Embryonic facial prominence (tissue), 1 donor: ENCODE measurements around the gene SLIT3.

Experiments used
- DNase-seq: peaks from one replicate; pipeline ENCODE4 v3.0.0-alpha.2; 2016; ENCODE audit errors: extremely low spot score

SLIT3 gene

DNA sequence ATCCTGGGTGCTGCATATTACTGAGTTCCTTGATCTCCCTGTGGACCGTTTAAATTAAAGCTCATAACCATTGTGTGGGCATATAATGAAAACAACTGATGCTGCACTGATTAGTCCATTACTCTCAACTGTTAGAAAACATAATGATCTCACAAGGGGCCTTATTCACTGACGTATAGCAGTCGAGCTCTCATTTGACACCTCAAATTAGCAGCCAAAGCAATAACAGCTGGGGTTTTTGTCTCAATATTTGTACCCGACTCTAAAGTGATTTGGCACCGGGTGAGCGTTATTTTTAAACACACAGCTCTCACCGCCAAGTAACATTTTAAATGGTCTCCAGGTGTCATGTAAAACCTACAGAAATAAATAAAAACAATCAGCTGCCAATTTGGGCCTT is 469.6 kb downstream of the SLIT3 start:
- DNase-seq = no peak

DNA sequence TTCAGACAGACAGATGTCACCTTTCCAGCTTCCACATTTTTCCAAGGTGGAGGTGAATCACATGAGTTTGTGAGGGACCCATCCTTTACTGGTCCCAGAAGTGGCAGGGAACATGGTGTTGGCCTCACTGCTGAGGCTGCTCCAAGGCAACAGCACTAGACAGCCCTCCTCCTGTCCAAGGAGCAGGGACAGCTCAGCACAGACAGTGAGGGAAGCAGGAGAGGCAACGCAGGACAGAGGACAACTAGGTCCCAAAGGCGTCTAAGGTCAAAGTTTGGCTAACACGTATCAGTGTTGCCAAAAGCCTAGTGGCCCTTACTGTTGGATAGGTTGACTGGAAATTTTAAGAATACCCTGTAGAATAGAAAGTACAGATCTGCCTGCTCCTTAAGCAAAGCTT is 470.1 kb downstream of the SLIT3 start:
- no peak for DNase-seq

DNA sequence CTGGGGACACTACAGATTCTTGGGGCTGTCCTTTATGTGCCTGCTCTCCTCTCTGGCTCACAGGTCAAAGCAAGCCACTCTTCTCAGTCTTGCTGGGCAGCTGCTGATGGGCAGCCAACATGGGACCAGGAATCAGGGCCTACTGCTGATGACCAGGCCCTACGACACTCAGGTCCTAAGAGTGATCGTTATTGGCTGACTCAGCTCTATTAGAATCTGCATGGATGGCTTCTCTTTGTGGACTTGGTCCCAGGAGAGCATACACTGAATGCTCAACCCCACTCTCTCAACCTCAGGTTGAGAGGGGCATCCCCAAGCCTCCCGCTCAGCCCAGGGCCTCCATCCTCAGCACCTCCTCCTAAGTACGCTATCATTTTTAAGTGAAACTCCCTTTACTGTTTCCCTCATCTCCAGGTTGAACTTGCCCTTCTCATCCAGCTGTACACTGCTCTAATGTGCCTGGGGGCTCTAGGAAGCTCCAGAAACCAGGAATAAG is 471.0 kb downstream of the SLIT3 start:
- no peak for DNase-seq

DNA sequence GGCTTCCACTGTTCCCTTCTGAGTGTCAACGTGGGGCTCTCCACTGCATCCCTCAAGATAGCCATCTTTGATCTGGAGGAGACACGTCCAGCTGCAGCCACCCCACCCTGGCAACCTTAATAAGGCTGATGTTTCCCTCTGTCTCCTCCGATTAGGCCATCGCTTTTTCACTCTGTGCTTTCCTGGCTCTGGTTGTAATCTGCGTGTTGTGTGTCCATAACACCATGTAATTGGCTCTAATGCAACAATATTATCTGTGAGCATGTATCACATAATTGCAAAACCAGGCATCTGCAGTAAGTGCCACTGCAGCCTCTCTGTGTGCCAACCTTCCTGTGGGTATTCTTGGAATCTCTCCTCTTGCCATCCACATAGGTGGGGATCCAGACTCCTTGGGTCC is 471.9 kb downstream of the SLIT3 start:
- no peak for DNase-seq

DNA sequence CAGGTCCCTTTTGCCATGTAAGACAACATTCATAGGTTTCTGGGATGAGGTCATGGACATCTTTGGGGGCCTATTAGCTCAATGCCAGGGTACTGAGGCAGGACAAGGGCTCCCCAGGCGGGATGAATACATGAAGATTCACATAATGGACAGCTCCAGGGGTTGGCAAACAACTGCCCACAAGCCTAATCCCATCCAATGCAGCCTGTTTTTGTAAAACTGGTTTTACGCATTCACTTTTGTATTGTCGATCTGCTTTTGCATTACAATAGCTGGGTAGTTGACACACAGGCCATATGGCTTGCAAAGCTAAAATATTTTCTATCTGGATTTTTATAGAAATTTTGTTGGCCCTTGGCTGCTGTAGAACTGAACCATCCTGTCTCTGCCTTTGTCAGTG is 473.3 kb downstream of the SLIT3 start:
- DNase-seq = no peak

DNA sequence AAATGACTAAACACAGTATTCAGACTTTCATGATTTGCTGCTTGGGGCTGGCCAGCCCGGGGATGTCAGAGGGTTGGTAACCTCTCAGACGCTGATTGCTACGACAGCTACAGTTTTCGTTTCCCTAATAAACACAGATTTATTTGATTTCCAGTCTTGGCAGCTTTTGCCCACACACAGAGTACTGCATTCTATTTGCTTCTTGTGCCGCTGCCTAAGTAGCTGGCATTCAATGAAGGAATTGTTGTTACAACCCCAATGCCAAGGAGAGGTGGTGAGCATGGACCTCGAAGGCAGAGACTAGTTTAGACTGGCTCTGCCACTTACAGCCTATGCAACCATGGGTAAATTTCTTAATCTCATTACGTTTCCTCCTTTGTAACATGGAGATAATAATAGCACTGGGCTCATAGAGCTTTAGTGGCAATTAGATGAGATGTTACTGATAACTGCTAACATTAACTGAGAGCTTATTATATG is 474.7 kb downstream of the SLIT3 start:
- DNase-seq = no peak

DNA sequence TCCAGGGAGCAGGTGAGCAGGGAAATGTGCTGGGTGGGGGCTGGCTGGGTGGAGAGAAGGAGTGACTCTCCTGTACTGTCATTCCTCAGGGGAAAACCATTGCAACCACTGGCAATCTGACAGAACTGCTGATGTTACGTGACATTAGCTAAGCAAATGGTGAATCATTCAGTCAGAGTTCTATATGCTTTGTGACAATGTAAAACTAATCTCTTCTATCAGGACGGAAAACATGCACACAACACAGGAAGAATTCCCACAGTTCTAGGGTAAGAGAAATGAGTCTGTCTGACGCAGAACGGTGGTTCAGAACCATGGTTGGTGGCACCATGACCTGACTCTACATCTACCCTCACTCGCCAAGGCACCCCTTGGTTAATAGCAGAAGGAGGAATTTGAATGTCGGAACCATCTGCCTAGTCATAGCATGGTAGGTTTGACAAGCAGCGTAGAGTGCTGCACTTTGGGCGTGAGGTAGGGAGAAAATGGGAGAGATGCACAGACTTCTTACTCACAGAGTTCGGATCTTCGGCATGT is 478.1 kb downstream of the SLIT3 start:
- DNase-seq = no peak

DNA sequence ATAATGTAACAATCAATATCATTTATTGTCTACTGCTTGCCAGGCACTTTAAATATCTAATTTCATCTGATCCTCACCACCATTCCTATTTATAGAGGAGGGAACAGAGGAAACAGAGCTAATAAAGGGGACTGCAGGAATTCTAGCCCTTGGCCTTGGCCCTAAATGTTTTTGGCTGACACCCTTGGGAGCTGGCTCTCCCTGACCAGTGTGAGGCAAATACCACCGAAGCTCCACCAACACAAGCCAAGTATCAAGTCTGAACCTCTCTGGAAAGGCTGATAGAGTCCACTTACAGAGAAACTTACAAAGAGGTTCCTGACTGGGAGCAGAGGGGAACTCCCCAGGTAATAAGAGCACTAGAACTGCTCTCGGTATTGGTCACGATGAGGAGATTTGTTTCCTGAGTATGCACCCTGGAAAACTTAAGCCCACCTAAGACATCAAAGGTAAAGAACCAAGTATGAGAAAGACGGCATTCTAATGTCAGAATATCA is 478.6 kb downstream of the SLIT3 start:
- no peak for DNase-seq

DNA sequence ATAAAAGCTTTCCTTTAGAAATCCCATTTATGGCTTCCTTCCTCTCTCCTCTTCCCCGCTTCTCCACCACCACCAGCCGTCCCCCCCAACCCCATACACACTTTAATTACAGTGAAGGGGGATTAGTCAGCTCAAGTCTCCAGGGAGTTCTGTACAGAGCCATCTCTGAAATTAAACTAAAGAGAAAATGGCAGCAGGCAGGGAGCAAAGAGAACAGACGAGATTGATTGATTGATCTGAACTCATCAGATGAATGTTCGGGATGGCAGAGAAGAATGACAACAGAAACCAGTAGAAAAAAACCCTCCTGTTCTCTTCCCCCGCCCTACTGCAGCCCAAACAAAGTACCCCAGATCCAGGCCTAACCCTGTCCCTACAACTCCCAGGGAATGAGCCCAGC is 480.1 kb downstream of the SLIT3 start:
- DNase-seq = no peak

DNA sequence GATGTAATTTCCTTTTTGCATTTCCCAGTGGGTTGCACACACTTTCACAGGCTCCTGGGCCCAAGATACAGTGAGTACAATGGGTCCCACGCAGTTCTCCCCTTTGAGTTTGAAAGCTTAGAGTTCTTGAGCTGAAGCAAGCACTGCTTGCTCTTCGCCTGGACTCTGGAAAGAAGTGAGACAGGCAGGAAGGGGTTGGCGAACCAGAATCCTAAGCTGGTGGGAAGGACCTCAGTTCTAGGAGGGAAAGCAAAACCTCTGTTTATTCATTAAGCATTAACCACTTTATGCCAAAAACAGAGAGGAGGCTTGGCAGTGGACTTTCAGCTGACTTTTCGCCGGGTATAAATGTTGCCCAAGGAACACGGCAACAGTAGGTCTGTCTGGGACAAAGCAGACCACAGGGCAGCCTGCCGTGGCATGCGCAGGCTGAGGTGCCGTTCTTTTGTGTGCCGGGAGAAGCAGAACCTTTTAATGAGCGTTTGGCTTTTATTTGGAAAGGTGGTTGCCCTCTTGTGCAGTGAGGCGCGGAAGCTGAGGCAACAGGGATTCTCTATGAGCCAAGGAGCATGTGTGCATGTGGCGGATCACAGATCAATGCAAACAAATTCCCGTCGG is 481.8 kb downstream of the SLIT3 start:
- no peak for DNase-seq

DNA sequence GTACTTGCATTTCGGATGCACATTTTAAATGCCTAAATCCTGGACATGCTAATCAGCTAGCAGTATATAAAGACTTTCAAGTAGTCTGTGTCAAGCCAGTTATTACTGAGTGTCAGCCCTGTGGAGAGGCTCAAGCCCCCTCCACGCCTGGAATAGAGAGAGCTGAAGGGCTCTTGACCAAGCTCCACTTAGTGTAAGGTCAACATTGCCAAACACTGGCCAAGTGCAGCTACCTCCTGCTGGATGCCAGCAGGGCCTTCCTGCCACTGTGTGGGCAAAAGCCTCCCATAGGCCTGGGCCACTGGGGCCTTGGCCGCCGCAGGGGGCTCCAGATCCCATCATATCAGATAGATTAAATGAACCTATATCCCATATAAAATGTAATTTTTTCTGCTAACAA is 482.4 kb downstream of the SLIT3 start:
- DNase-seq = no peak

DNA sequence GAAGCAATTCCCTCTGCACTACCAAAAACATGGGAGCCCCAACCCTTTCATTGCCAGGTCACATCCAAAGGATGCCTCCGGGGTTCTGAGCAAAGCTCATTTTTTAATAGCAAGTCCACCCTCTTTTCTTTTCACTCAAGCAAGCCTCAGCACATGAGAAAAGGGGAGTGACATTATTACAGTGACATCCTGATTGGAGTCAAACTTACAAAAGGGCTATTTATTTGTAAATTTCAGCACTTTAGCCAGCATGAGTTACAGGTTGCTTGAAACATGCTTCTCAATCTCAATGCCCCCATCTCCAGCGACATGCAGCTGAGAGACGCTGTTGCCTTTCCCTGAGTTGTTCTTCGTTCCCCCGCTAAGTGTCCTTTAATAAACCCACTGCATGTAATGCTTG is 483.3 kb downstream of the SLIT3 start:
- DNase-seq = no peak

DNA sequence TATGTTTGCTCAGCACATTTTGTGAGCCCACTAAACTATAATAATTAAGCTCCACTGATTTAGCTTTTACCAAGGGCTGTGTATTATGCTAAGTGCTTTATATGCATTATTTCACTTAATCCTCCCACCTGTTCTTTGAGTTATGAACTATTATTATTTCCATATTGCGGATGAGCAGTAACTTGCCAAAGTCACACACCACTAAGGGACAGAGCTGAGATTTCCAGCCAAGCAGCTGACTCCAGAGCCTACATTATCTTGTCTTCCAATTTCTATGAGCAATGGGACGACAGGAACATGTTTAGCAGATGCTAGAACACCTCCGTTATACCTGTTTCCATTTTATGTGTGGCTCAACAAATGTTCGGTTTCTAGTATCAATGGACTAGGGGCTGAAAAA is 484.3 kb downstream of the SLIT3 start:
- no peak for DNase-seq

DNA sequence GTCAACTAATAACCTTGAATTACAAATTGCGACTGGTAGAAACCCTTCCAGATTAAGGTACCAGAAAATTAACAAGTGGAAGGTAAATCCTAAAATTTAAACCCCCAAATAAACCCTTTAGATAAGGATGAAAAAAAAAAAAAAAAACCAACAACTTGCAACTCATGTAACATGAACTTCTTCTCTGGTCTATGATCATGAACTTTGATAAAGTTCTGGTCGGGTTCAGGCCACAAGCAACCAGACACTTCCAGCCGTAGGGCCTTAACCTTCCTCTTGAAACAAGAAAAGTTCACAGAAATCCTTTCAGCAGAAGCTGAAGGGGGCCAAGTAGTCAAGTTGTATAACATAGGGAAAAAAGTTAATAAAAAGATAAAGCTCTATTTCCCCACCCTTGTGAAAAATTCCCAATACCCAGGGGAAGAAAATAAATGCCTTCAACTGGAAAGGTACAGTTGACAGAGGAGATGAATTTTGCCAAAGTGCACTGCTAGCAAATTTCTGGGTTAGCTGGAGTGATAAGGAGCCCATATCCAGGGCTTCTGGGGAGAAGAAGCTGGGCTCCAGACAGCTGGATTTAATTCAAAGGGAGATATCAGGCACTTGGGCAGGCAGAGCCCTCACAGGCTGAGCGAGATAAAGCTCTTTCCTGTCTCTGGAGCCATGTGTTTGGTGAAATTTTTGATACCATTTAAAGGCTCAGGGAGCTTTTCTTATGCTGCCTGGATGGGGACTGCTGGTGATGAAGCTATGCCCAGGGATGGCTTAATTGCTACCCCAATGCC is 487.6 kb downstream of the SLIT3 start:
- DNase-seq = no peak

DNA sequence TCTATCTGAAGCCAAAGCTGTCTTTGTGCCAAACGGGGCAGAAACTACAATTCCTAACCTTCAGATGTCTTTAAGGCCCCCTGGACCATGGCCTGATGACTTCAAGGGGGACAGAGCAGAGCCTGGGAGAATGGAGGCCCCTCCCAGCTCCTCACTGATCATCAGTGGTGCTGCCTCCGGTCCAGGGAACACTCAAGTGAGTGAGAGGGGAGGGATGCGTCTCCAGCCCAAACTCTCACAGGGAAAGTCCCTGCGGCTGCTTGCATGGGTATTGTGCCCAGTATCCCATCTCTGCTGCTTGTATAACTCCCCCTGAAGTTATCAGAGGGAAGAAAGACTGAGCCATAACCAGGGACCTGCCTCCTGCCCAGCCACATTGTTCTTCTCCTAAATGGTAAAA is 490.3 kb downstream of the SLIT3 start:
- DNase-seq = no peak

DNA sequence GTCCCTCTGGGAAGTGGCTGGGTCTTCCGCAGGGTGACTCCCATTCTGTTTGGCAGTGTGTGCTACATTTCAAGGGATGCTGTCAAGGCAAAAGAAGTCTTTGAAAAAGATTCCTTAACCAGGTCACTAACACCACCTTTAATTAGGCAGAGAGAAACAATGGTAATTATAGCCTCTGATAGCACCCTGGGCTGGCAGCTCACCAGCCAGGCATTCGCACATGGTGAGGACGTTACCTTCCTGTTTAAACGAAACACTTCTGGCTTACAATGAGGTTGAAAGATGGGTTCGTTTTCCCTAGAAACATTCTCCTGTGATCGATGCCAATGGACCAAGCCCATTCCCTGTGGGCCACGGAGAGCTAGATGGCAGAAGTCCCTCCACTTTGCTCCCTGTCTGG is 491.7 kb downstream of the SLIT3 start:
- DNase-seq = no peak

DNA sequence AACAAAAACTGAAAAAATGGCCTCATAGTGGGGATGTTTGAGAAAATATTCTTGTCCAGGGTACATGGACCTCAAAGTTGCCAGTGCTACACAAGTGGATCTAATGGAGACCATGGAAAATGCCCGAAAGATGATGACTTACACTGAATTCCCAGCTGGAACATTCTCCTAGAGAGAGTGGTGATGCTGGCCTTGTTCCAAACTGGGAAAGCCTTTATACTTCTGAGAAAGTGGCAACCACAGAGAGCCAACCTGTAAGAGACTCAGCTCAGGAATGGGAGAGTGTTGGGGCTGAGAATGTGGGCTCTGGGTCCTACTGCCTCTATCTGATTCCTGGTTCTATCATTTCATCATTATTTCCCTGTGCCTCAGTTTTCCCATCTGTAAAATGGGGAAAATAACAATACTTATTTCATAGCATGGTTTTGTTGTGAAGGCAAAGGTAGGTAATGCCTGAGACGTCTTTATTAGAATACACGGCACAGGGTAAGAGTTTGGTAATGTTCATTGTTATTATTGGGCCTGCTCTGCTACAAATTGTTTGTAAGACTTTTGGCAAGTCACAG is 492.8 kb downstream of the SLIT3 start:
- DNase-seq = no peak

DNA sequence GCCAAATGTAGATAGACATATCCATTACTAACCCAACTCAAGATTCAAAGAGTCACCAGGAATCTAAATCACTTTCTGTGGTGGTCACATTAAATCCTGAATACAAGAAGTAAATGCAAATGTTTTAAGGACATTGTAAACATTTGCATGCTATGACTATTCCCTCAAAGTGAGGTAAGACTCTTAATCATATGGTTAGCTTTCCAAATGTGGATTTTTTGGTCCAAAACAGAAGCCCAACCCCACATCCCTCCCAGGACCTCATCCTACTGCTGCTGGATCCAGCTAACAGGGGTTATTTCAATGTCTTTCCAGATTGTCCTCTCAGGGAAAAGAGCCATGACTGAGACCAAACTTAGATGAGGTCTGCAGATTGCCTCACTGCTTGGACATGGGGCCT is 493.7 kb downstream of the SLIT3 start:
- DNase-seq = no peak

DNA sequence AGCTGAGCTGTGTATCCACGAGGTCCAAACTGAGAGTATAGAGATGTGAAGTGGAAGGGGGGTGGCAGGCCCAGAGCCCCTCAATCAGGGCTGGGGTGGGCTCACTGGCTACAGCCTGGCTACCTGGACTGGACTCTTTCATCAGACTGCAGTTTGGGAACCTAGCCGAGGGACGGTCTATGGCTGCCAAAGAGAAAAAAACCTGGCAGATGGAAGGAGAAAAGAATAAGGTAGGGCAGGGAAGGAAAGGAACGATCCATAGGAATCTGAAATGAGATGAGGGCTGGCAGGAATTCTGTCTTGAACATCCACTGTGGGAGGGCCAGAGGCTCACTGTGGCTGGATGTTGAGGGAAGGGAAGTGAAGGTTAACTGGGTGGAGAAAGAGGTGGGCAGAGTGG is 497.4 kb downstream of the SLIT3 start:
- DNase-seq = no peak

DNA sequence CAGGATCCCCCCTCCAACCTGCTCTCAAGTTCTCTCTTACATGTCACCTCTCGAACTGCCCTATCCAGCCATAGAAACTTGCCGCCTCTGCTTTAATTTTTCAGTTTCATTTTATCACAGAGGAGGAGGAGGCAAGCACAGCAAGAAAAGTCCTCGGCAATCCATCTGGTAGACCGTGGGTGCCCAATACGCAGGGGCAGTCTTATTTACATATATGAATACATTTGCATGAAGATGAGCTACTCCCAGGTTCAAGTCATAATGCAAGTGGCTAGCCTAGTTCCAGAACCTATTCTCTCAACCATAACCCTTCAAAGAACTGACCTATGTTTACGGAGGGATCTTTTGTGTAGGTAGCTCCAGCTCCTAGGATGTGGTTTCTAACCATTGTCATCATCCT is 498.6 kb downstream of the SLIT3 start:
- DNase-seq = no peak

DNA sequence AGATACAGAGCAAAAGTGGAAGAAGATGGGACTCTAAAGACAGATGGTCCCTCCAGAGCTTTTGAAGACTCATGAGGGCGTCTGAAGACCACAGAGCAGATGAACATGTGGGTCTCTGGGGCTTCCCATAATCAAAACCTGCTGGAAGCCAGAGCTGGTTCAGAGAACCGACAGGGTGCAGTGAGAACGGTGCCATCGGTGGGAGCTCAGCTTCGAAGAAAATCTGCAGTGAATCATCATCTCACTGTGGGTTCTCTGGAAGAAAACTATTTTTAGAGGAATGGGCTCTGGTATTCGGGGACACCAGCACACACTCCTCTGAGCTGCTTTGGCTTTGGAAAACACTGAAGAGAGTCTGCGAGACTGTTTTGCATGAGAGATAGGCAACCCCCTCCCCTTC is 499.4 kb downstream of the SLIT3 start:
- no peak for DNase-seq

DNA sequence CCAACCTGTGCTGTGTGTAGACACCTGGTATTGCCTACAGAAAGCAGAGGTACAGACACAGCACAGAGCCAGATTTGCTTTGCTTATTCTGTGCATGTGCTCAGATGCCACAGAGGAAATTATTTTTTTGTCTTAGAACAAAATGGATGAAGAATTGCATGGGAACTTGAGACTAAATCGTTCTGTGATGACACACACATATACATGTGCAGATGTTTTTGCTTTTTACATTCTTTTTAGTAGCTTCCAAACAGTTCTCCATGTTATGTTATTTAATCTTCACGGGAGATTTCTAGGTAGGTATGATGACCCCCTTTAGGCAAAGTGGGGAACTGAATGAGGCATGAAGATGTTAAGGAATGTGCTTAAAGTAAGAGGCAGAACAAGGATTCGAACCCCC is 500.2 kb downstream of the SLIT3 start:
- no peak for DNase-seq
